ENCODE data around the gene RAB3B.

Gene RAB3B

DNA sequence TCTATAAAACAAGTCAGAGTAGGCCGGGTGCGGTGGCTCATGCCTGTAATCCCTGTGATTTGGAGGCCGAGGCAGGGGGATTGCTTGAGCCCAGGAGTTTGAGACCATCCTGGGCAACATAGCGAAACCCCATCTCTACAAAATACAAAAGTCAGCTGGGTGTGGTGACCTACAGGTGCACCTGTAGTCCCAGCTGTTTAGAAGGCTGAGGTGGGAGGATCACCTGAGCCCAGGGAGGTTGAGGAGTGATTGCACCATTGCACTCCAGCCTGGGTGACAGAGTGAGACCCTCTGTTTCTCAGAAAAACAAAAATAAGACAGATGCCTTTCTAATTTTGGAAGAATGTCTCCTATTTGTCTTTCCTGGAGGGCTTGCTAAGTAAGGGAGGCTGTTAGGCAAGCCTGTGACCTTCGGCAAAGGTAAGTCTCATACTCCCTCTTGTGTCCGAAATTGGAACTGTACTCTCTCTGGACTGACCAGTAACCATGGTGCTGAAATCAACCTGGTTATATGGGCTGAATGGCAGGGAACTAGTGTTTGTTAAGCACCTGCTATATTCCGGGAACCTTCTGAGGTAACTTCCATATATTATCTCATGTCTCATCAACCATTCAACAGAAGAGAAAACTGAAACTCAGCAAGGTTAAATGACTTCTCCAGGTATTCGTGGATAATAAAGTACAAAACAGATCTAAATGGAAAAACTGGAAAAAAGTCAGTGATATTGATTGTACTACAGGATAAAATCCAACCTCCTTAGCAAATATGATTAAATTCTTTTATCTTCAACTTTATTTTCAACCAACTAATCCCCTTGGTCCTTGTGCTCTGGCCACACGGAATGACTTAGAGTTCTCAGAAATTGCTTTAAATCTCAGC, 11.8 kb upstream of the RAB3B start:
- TF ChIP-seq, protein P1, sequence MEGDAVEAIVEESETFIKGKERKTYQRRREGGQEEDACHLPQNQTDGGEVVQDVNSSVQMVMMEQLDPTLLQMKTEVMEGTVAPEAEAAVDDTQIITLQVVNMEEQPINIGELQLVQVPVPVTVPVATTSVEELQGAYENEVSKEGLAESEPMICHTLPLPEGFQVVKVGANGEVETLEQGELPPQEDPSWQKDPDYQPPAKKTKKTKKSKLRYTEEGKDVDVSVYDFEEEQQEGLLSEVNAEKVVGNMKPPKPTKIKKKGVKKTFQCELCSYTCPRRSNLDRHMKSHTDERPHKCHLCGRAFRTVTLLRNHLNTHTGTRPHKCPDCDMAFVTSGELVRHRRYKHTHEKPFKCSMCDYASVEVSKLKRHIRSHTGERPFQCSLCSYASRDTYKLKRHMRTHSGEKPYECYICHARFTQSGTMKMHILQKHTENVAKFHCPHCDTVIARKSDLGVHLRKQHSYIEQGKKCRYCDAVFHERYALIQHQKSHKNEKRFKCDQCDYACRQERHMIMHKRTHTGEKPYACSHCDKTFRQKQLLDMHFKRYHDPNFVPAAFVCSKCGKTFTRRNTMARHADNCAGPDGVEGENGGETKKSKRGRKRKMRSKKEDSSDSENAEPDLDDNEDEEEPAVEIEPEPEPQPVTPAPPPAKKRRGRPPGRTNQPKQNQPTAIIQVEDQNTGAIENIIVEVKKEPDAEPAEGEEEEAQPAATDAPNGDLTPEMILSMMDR (conservative IDR thresholded peaks at IDR 0.05): peak; percentile 87
- H3K27ac ChIP-seq: no peak overlapping the region

DNA sequence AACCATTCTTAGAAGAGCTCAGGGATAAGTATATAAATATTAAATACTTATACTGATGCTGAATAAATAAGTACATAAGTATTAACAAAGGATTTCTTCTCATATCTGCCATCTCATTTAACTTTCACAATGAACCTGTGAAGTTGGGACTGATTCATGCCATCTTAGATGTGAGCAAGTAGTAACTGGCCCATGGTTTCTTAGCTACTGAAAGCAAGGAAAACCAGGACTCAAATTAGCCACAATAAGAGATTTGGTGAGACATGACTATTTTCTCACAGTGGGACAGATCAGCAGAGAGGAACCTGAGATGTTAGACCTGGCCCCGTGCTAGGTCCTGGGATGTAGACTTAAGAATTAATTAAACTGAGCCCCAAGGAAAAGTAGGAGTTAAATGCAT, 8.2 kb upstream of the RAB3B start:
- TF ChIP-seq, protein P1 (conservative IDR thresholded peaks at IDR 0.05): no peak
- H3K27ac ChIP-seq: no peak overlapping the region

DNA sequence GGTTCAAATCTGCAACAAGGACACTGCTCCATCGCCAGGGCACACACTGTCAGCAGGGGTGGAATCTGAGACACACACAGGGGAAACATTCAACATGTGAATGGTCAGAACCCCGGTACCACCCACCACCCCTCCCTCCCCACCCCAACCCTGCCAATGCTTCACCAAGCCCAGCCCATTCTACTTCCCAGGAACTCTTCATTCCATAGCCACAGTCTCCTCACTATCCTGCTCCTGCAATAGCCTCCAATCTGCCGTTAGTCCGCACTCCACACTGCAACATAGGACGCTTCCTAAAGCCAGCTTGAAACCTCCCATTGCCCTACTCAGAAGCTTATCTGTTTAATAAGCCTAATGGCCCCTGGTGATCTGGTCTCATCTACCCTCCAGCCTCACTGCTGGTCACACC, 7.5 kb upstream of the RAB3B start:
- no peak overlapping the region for H3K27ac ChIP-seq
- TF ChIP-seq, protein P1 (conservative IDR thresholded peaks at IDR 0.05): no peak

DNA sequence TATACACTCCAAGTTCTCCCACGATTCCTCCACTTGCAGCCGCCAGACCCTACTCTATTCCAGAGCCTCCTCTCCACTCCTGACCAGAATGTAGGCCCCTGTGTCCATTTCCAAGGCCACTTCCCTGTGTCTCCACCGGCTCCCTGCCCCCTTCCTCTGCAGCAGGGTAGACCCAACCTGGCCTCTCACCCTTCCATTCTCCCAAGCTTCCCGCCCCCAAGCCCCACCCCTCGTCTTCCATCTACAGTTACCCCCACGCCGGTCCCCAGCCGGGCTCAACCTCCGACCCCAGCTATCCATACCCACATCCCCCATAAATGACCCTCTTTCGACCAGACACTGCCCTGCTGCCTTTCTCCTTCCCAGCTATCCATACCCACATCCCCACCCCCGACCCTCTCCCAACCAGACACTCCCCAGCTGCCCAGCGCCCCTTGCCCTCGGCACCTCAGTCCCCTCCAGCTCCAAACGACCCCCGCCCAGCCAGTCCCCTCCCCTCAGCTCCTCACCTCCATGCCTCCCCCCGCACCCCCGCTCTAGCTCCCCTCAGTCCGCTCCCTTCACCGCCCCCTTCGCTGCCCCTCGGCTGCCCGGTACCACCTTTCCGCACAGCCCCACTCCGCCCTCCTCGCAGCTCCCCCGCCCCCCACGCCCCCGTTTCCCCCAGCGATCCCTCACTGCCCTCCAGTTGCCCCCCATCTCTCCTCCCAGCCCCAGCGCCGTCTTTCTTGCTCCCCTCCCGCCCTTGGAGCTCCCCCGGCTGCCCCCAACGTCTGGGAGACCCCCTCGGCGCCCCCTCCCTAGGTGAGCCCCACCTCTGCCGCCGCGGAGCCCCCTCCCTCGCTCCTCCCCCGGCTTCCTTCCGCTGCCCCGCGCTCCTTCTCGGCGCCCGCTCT, 670 bp downstream of the RAB3B start:
- TF ChIP-seq, protein P1 (conservative IDR thresholded peaks at IDR 0.05): no peak
- H3K27ac ChIP-seq: peak overlapping the region; percentile 78

DNA sequence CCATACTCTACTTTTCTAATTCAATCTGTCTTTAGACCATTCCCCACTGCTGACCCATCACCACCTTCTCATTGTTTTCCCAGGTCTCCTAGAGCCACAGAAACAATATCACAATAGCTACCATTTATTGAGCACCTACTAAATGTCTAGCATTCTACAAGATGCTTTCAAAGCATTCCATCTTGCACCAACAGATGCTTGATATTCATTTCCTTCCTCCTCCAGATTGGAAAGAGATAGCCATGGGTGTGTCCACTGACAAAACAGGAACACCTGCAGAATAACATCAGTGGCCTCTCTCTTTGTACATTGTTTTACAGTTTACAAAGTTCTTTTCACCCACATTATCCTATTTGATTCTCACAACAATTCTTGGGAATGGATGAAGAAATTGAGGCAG, 2.2 kb downstream of the RAB3B start:
- TF ChIP-seq, protein P1 (conservative IDR thresholded peaks at IDR 0.05): no peak
- no peak overlapping the region for H3K27ac ChIP-seq

DNA sequence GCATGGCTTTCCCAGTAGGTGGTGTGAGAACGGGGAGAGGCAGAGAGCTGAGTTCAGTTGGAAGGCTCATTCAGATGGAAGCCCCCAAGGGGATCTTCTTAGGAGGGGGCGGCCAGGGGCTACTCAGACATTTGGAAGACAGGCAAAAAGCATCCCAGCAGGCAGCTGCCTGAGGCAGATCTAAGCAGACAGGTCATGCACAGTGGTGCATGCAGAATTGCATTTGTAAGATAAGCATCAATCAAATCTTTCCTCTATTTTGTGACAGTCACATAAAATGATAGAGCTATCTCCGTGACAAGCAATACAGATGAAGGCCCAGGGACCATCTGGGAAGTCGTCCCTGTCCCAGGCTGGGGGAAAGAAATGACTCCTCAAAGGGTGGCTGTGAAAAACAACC, 3.8 kb downstream of the RAB3B start:
- TF ChIP-seq, protein P1 (conservative IDR thresholded peaks at IDR 0.05): no peak

DNA sequence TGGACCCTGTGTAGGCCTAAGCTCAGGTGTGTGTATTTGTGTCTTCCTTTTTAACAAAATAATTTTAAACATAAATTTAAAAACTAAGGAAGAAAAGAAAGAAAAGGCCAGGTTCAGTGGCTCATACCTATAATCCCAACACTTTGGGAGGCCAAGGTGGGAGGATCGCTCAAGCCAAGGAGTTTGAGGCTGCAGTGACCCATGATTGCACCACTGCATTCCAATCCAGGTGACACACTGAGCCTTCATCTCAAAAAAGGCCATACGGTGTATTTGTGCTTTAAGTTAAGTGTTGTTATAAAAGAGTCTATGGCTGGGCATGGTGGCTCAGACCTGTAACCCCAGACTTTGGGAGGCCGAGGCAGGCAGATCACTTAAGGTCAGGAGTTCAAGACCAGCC, 8.3 kb downstream of the RAB3B start:
- H3K27ac ChIP-seq: no peak overlapping the region
- TF ChIP-seq, protein P1 (conservative IDR thresholded peaks at IDR 0.05): no peak

More for the DNA sequence above, 3.8 kb downstream of the RAB3B start:
- H3K27ac ChIP-seq: no peak overlapping the region

Data from VCaP (cell line).